ENCODE results near the gene HCST.
"Not testable (repeated sequence)": the region's sequence is repeated elsewhere in the genome, so short reads cannot be mapped to it uniquely, and the experiment has no call there.

HCST gene

GRCh38 chr19:35888398-35888797 is 13.9 kb upstream of the HCST start:
- no peak for TF ChIP-seq CTCF (IDR thresholded peaks at IDR 0.05; ENCODE audit: low read length, missing control alignments)
- DNase-seq (ENCODE audit: low read depth): no peak

GRCh38 chr19:35889370-35890112 is 12.8 kb upstream of the HCST start:
- no peak overlapping the region for H3K4me3 ChIP-seq (replicated peaks; ENCODE audit: low read depth, low read length)
- TF ChIP-seq CTCF (IDR thresholded peaks at IDR 0.05; ENCODE audit: low read length, missing control alignments): no peak
- DNase-seq (ENCODE audit: low read depth): no peak

More at GRCh38 chr19:35888398-35888797, 13.9 kb upstream of the HCST start:
- H3K4me3 ChIP-seq (replicated peaks; ENCODE audit: low read depth, low read length): no peak overlapping the region

- DNase-seq (ENCODE audit: low read depth): no peak
- TF ChIP-seq CTCF (IDR thresholded peaks at IDR 0.05; ENCODE audit: low read length, missing control alignments): no peak
- H3K4me3 ChIP-seq (replicated peaks; ENCODE audit: low read depth, low read length): no peak overlapping the region
These were observed 12.1 kb upstream of the HCST start for GRCh38 chr19:35890113-35890650.

GRCh38 chr19:35891819-35892218 is 10.5 kb upstream of the HCST start:
- H3K4me3 ChIP-seq (replicated peaks; ENCODE audit: low read depth, low read length): not testable (repeated sequence)

GRCh38 chr19:35894342-35894741 is 8.0 kb upstream of the HCST start:
- no peak overlapping the region for H3K4me3 ChIP-seq (replicated peaks; ENCODE audit: low read depth, low read length)
- no peak for DNase-seq (ENCODE audit: low read depth)
- no peak for TF ChIP-seq CTCF (IDR thresholded peaks at IDR 0.05; ENCODE audit: low read length, missing control alignments)

More at GRCh38 chr19:35891819-35892218, 10.5 kb upstream of the HCST start:
- DNase-seq (ENCODE audit: low read depth): not testable (repeated sequence)

GRCh38 chr19:35895911-35896642 is 6.3 kb upstream of the HCST start:
- no peak overlapping the region for H3K4me3 ChIP-seq (replicated peaks; ENCODE audit: low read depth, low read length)
- no peak for DNase-seq (ENCODE audit: low read depth)
- no peak for TF ChIP-seq CTCF (IDR thresholded peaks at IDR 0.05; ENCODE audit: low read length, missing control alignments)

GRCh38 chr19:35896643-35897040 is 5.7 kb upstream of the HCST start:
- no peak for DNase-seq (ENCODE audit: low read depth)

More at GRCh38 chr19:35896643-35897040, 5.7 kb upstream of the HCST start:
- TF ChIP-seq CTCF (IDR thresholded peaks at IDR 0.05; ENCODE audit: low read length, missing control alignments): no peak
- no peak overlapping the region for H3K4me3 ChIP-seq (replicated peaks; ENCODE audit: low read depth, low read length)

Data from fibroblast of pulmonary artery (primary cell).